Neural crest cell (in vitro differentiated cells): Measurements from ENCODE around the gene DENND1B. TPM values are rescaled to one million over a fixed set of nuclear protein-coding genes. Genes with fewer than 3 reads are reported as not detected.

ENCODE experiments used
- DNase-seq: peaks from one replicate; pipeline ENCODE4 v3.0.0; 2021; ENCODE audit warnings: low read depth, mixed read lengths, low spot score
- H3K27ac Mint-ChIP-seq: one replicate; pipeline ENCODE4 v1.8.0; 2021; ENCODE audit warnings: mild to moderate bottlenecking, mixed read lengths; ENCODE audit not compliant: unreplicated experiment
- H3K27me3 Mint-ChIP-seq: 2 replicates; pipeline ENCODE4 v1.8.0; 2021; ENCODE audit warnings: low read depth, mild to moderate bottlenecking, mixed read lengths
- H3K36me3 Mint-ChIP-seq: 2 replicates; pipeline ENCODE4 v1.8.0; 2021; ENCODE audit warnings: low read depth, mild to moderate bottlenecking, mixed read lengths
- H3K4me1 Mint-ChIP-seq: 2 replicates; pipeline ENCODE4 v1.8.0; 2021; ENCODE audit warnings: mixed read lengths
- H3K4me3 Mint-ChIP-seq: one replicate; pipeline ENCODE4 v1.8.0; 2021; ENCODE audit warnings: mild to moderate bottlenecking, mixed read lengths
- H3K9me3 Mint-ChIP-seq: 2 replicates; pipeline ENCODE4 v1.8.0; 2021; ENCODE audit warnings: mixed read lengths
- total RNA-seq: library from RNA; stranded (reverse); gene quantifications from 2 replicates; pipeline ENCODE4 v1.2.1, GENCODE V29; 2021
- TF ChIP-seq, protein P1 (sequence below): fragments of 200-600 bp; sonication (generic); conservative IDR thresholded peaks from 2 replicates; pipeline ENCODE4 v1.5.0; 2021; ENCODE audit warnings: antibody characterized with exemption, mild to moderate bottlenecking

DENND1B gene
- total RNA-seq, 1 donor from 2014 or later, result 6.5 TPM

DNA sequence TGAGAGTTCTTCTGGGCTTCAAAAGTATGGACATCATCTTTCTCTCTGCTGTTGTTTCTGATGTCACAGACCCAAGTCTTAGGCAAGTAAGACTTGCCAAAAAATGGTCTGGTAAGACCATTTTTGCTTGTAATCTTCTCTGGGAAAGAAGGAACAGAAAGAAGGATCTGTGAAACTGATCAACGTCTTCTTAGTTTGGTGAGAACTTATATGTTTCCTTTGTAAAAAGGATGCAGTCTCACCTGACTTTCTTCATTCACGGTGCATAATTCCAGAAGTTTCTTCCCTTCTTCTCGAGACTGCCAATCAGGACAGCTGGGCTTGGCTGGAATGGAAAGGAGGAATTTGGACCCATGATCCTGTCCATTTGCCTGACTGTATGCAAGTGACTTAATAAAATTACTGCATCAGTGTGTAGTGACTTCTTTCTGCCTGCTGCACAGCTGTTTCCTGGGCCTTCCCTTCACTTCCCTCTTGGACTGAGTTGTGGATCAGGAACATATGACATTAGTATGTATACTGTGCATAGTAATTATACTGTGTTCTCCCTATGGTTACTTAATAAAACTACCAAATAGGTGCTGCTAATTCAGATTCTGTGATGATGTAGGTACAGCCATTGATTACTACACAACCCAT, 7.6 kb upstream of the DENND1B start:
- Mint-ChIP-seq H3K4me1 (no peaks in the 10 kb centered on the region), H3K9me3 (no peaks in the 10 kb centered on the region), H3K27me3 (no peaks in the 10 kb centered on the region), H3K27ac (no peak overlapping the region), H3K36me3 (no peaks in the 10 kb centered on the region), H3K4me3 (no peak overlapping the region)
- DNase-seq, result no peak
- TF ChIP-seq, protein P1, sequence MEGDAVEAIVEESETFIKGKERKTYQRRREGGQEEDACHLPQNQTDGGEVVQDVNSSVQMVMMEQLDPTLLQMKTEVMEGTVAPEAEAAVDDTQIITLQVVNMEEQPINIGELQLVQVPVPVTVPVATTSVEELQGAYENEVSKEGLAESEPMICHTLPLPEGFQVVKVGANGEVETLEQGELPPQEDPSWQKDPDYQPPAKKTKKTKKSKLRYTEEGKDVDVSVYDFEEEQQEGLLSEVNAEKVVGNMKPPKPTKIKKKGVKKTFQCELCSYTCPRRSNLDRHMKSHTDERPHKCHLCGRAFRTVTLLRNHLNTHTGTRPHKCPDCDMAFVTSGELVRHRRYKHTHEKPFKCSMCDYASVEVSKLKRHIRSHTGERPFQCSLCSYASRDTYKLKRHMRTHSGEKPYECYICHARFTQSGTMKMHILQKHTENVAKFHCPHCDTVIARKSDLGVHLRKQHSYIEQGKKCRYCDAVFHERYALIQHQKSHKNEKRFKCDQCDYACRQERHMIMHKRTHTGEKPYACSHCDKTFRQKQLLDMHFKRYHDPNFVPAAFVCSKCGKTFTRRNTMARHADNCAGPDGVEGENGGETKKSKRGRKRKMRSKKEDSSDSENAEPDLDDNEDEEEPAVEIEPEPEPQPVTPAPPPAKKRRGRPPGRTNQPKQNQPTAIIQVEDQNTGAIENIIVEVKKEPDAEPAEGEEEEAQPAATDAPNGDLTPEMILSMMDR, result no peak

DNA sequence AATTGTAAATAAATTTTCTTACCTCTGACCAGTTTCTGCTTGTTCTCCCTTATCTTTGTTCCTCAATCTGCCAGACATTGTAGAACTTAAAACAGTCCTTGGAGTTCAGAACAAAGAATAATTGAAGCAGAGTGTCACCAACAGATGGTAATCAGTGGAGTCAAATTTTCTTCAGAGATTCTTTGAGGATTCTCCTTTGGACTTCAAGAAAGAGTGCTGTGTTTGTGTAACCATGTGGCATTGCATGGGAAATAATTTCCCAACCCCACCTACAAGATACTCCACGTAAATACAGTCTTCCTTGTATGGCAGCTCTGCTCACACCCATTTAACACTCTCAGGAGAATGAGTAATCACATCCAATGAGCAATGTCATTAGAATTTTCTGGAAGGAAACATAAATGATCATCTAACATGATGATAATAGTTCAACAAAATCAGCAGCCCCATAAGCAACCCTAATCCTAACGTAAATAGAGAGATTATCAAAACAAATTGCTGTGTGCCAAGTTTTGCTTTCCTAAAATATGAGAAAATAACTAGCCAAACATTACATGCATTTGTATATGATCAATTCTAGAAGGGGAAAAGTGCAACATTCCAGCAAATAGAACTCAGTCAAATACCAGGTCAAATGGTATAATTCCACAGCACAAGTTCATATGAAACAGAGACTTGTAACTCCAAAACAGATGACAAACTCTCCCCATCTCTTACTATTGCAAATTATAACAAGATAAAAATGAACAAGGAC, 6.9 kb upstream of the DENND1B start:
- no peak for DNase-seq
- no peaks in the 10 kb centered on the region for H3K4me1 Mint-ChIP-seq
- H3K27ac Mint-ChIP-seq, result no peak overlapping the region
- no peaks in the 10 kb centered on the region for H3K36me3 Mint-ChIP-seq
- H3K27me3 Mint-ChIP-seq, result no peaks in the 10 kb centered on the region
- no peaks in the 10 kb centered on the region for H3K9me3 Mint-ChIP-seq
- TF ChIP-seq, protein P1, result no peak
- no peak overlapping the region for H3K4me3 Mint-ChIP-seq

DNA sequence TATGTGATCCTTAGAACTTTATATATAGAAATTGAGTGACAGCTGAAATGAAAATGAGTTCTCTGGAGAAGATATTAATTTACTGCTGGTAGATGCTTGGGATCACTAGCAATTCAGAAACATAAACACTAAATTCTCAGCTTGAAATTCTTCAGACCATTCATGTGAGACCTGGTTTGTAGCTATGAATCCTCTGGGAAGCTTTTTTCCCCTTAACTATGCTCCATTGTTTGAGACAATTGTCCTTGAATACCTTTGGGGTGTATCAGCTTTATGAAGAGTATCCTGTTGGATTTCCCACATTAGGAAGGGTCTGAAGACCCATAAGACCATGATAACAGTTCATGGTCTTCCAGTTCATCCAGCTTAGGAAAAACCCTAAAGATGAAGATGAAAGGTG, 4.6 kb upstream of the DENND1B start:
- DNase-seq, result no peak
- TF ChIP-seq, protein P1, result no peak
- H3K4me1 Mint-ChIP-seq, result peaks cover 3% of the 10 kb centered on the region
- no peak overlapping the region for H3K4me3 Mint-ChIP-seq
- peaks cover 4% of the 10 kb centered on the region for H3K27me3 Mint-ChIP-seq
- no peak overlapping the region for H3K27ac Mint-ChIP-seq
- no peaks in the 10 kb centered on the region for H3K9me3 Mint-ChIP-seq
- no peaks in the 10 kb centered on the region for H3K36me3 Mint-ChIP-seq

DNA sequence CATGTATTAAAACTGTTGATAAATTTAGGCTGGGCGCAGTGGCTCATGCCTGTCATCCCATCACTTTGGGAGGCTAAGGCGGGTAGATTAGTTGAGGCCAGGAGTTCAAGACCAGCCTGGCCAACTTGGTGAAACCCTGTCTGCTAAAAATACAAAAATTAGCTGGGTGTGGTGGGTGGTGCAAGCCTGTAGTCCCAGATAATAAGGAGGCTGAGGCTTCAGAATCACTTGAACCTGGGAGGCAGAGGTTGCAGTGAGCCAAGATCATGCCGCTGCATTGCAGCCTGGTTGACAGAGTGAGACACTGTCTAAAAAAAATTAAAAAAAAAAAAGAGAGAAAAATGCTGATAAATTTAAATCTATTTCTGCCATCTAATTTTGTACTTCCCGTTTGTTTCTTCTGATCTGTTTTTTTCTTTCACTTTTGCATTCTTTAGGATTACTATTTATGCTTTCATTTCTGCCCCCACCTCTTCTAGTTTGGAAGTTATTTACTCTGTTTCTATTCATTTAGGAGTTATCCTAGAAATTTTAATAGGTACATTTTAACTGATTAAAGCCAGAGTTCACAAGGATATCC, 3.2 kb upstream of the DENND1B start:
- Mint-ChIP-seq H3K9me3 (no peaks in the 10 kb centered on the region), H3K27me3 (peaks cover 4% of the 10 kb centered on the region), H3K4me3 (no peak overlapping the region), H3K4me1 (peaks cover 14% of the 10 kb centered on the region), H3K27ac (no peak overlapping the region), H3K36me3 (no peaks in the 10 kb centered on the region)
- TF ChIP-seq, protein P1, result no peak
- DNase-seq, result no peak

DNA sequence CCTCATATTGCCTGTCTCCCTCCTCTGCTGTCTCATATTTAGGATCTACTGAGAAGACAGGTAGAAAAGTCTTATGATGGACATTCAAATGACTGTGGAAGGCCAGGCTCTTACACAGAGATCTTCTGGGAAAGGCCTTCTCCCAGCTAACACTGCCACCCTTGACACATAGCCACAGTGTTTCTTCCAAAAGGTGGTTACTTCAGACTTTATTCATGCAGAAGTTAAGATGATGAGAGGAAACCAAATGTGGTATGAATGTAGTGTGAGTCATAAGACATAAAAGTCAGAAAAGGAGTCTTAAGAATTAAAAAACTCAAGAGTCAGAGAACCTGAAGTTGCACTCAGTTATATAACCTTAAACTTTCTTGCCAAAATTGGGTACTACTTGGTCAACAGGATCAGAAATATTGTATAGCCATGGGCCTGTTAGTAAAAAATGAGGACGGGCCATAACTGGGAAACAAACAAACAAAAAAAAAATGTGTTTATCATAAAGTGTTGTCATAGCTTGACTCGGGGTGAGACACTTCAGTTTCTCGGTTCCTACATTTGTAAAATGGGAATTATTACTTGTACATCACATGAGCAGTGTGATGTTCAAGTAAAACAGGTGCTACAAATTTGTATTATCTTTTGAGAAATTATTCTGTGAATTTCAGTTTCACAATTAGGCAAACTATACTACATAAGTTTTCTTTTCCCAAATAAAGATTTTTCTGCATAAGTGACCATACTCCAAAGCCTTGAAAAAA, 1.2 kb upstream of the DENND1B start:
- no peaks in the 10 kb centered on the region for H3K36me3 Mint-ChIP-seq
- peak overlapping the region; percentile 94 for H3K4me3 Mint-ChIP-seq
- peaks cover 21% of the 10 kb centered on the region for H3K4me1 Mint-ChIP-seq
- no peak overlapping the region for H3K27ac Mint-ChIP-seq
- peaks cover 4% of the 10 kb centered on the region for H3K27me3 Mint-ChIP-seq
- no peaks in the 10 kb centered on the region for H3K9me3 Mint-ChIP-seq
- TF ChIP-seq, protein P1, result no peak
- no peak for DNase-seq
